Activated CD4-positive, alpha-beta T cell treated with anti-CD3 and anti-CD28 coated beads for 24 hours (primary cell): ENCODE data around the gene MRPL40.
"Not testable (repeated sequence)": the region's sequence is repeated elsewhere in the genome, so short reads cannot be mapped to it uniquely, and the experiment has no call there.

Experiments
- DNase-seq, 2 donors: peaks; one replicate each; pipeline ENCODE4 v3.0.0-alpha.2; 2020; ENCODE audit warnings: low read depth in 2 of 2

MRPL40 gene

DNA sequence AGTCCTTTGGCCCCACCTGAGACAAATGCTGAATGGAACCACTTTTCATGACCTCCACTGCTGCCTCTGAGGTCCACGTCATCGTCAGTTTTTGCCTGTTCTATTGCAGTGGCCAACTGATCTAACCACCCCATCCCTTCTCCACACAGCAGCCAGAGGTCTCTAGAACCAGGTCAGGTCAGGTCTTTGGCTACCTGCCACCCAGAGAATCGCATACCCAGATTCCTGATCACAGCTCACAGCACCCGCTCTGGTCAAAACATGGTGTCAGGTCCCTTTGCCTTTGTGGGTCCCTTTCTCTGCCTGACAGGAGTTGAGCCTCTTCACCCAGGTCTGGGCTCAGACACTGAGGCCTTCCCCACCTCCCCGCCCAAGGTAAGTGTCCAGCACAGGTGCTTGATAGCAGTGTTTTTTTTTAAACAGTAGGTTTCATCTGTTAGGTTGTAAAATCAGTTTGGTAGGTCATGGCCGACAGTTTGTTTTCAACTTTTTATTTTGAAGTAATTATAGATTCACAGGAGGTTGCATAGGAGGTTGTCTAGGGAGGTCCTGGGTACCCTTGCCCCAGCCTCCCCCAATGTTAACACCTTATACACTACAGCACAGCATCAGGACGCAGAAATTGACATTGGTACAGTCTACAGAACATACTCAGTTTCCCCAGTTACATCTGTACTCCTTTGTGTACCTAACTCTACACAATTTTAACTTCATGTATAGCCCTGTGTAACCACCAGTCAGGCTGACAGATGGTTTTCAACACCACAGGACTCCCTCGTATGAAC, 8.3 kb downstream of the MRPL40 start:
- DNase-seq = no peak

DNA sequence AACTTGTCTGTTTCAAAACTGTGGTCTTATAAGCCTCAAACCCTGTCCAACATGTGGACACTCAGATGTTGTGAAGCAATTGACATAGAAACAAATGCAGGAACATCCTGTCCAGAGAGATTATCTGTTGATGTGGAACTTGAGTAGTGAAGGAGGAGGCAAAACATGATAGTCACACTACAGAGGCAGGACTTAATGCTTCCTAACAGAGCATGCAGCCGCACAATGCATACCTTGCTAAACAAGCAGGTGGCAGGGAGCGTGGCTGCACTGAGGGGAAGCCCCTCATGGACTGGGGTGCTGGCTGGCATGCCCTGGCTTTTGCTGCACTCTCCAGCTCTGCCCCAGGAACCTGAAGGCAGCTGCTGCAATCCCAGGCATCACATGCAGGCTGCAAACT, 9.8 kb downstream of the MRPL40 start:
- DNase-seq = no peak

DNA sequence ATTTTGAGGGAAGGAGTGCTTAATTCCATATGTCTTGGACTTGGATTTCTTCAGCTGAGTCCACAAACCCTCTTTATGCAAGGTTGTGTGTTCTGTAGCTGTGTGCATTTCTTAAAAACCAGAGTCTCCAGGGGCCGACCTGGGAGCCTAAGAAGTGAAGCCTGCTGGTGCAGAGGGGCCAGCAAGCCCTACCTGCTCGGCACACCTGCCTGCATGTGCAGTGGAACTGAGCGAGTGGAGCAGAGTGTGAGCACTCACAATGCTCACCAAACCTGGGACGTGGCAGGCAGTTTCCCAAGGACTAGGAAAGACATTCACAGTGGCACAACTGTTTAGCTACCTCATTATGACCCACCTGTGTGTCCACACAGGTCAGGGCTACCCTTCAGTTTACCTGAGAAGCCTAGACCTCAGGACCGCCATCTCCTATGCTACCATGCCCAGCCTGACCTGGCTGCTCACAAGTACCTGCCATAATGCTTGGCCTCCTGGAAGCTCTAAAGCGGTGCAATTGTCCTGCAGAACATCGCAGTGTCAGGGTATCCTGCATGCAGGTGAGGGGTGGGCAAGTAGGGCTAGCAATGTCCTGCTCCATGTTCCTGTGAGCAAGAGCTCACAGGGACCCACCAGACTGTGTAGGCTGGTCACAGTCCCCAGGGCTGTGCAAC, 11.3 kb downstream of the MRPL40 start:
- no peak for DNase-seq

DNA sequence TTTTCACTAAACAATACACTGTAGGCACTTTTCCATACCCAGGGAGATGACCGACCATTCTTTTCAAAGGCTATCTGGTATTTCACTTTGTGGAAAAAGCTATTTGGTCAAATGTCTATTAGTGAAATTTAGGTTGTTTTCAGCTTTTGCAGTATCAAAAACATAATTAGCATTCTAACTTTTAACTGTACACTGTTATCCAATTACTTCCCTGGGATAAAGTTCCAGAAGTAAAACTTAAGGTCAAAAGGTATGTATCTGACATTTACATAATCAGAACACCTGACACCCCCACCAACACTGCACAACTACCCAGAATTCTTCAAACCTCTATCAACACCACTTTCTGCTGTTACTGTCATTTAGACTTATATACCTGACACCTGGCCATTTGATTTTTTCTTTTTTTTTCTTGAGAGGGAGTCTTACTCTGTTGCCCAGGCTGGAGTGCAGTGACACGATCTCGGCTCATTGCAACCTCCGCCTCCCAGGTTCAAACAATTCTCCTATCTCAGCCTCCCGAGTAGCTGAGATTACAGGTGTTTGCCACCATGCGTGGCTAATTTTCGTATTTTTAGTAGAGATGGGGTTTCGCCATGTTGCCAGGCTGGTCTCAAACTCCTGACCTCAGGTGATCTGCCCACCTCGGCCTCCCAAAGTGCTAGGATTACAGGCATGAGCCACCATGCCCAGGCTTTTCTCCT, 13.1 kb downstream of the MRPL40 start:
- not testable (repeated sequence) for DNase-seq

DNA sequence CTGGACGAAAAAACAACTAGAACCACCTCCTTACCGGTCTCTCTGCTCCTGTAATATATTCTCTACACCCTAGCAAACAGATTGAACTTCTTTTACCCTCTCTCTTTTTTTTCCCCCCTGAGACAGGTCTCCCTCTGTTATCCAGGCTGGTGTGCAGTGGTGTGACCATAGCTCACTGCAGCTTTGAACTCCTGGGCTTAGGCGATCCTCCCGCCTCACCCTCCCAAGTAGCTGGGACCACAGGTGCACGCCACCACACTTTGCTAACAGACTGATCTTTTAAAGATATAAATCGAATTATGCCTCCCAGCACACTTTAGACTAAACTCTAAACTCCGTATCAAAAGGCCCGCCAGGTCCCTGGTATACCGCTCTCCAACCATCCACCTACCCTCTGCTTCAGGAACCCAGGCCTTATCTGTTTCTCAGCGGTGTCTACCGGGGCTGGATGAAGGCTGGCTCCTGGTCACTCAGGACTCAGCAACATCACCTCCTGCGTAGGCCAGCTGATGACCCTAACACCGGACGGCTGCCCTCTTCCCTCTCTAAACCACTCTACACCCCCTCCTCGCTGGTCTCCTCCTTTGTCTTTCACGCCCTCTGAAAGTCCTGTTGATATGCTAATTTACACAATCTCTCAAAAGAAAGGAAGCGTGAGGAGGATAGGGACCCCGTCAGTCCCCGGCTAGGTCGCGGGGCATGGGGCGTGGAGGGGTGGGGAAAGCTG, 14.4 kb downstream of the MRPL40 start:
- no peak for DNase-seq

DNA sequence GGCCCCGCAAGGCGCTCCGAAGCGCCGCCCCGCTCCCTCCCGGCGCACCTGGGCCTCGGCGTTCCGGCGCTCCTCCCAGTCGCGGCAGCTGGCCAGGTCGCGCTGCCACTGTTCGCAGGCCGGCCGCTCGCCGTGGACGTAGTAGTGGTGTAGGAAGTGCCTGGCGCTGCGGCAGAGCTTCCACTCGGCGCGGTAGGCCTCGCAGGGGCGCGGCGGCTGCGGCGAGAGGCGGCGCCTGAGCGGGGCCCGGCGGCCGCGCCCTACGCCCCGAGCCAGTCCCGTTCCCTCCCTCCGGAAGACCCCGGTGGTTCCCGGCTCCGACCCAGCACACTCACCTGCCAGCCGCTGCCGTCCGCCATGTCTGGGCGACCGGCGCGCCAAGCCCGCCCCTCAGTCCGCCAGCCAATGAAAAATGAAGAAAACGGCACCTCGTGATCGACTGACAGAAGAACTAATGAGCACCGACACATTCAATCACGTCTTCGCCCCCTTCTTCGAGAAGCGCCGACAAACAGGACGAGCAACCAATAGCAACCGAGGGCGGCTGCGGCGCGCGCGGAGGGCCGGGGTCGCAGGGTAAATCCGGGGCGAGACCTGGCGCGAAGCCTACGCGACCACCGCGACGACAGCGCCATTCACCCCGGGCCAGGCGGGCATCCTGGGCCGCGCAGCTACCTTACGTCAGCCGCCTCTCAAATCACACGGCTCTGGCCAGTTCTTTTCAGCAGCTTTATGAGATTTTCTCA, 15.2 kb downstream of the MRPL40 start, which contains the start of gene C22orf39:
TSS of gene C22orf39 (minus strand) at position 382 of the 746 bp plus-strand sequence. CDS start at position 359, 23 bp downstream.
- DNase-seq = peak; percentile 73 to 76

DNA sequence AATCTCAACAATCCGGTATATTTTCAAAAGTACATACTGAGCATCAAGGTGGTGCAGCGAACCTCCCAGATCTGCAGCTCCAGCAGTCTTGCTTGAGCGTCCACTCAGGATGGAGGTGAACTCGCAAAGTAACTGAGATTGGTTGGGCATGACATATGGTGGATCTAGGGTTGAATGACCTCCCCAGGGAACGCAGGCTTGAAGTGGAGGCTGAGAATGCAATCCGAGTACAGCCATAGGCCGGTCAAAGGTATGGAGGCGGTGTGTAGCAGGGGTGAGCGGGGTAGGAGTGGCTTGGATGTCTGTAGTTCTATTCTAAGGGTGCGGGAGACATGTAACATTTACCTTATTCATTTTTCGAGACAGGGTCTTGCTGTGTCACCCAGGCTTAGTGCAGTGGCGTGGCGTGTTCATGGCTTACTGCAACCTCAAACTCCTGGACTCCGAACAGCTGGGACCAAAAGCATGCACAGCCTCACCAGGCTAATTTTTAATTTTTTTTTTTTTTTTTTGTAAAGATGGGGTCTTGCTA, 15.8 kb downstream of the MRPL40 start:
- DNase-seq = no peak

DNA sequence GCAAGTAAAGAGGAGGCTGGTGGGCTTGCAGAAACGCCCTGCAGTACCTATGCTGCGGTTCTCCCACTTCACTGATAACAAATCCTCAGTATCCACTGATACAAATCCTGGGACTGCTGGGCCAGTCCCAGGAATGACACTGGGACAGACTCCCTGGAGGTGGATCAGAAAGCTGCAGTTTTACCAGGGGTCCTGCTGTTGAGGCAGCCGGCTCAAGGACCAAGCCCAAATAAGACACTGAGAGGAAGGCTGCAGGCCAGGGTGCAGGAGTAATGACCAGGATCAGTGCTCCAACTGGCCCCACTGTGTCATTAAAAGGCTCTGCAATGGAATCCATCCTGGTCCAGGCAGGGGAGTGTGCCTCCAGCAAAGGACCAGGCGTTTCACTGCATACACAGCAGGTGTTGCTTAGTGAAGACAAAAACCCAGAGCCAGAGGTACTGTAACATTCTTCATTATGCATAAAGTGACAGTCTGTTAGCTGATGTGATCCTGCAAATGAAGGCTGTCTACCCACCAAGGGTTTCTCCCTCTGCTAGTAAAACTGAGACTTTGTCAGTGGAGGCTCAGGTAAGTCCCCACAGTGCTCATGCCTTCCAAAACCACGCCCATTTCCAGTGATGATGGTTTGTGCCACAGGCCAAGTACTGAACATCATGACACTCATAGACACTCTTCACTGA, 16.5 kb downstream of the MRPL40 start:
- peak; percentile 33 for DNase-seq

DNA sequence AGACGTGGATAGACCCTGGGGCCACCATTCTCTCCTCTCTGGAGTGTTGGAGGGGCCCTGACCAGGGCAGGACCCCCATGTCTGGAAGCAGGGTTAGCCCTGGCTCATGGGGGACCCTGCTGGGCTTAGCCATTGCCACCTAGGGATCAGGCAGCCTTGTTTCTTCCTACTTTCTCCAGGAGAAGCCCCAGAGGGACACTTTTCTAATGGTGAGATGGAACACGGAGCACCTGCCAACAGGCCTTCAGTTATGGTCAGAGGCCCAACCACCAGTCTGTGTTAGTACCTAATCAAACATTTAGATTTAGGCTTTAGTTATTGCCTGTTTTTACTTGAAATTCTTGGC, 17.1 kb downstream of the MRPL40 start:
- no peak for DNase-seq

DNA sequence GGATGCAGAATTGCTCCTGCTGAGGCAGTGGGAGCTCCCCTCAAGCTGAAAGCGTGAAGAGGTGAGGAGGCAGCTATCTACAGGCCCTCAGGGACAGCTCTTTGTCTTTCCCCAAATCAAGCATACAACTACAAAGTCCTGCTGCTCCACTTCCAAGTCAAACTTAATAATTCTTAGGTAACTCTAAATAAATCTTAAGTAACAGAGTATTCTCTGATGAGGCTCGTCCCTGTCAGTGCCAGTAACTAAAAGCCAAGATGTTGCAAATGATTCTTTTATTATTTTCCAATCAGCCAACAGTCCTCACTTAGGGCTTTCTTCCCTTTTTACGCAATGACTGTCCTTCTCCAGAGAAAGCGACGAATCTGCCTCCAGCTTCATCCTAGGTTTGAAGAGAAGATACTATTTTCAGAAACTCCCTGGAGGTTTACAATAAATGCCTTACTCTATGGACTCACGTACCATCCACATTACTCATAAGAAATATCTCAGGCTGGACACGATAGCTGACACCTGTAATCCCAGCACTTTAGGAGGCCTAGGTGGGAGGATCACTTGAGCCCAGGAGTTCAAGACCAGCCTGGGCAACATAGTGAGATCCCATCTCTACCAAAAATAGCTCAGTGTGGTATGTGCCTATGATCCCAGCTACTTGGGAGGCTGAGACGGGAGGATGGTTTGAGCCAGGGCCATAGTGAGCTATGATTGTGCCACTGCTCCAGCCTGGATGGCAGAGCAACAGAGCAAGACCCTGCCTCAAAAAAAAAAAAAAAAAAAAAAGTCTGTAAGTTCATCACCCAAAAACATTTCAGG, 18.2 kb downstream of the MRPL40 start:
- DNase-seq = no peak

DNA sequence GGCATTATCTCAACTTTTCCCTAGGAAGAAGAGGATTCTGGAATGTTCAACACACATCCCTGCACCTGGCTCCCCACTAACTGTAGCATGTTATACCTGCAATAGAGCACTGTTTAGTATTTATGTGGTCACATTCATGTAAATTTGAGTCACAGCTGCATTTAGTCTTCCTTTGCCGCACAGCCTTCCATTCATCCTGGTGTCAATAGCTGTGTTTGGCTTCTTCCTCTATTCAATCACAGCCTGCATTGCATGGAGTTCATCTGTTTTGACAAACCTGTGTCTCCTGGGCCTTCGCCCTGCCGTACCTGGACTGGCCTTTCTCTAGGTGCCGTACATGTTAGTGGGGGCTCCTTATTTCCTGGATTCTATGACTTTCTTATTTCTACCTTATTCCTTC, 19.2 kb downstream of the MRPL40 start:
- DNase-seq = no peak

DNA sequence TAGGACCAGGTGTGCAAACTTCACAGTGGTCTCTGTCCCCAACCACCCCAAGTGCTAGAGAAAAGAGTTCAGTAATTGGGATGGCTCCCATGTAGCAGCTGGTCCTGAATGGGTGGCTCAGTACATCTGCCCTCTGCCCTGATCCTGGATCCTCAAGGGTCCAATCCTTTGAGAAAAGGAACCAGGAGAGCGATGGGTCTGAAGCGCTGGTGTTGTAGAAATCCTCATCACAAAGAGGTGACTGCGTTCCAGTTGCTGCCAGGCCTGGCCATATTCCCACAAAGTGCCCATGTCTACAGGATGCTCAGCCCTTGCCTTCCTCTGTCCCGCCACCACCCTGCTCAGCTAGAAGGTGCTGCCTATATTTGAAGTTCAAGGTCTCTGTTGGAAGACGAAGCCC, 21.4 kb downstream of the MRPL40 start:
- no peak for DNase-seq

DNA sequence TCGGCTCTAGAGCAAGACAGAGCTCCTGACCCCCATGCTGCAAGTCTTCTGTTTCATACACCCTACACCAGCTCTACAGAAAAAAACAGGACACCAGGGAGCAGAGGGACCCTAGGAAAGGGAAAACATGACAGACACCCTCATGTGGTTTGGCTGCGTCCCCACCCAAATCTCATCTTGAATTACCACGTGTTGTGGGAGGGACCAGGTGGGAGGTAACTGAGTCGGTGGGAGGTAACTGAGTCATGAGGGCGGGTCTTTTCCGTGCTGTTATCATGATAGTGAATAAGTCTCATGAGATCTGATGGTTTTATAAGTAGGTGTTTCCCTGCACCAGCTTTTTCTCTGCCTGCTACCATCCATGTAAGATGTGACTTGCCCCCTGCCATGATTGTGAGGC, 21.8 kb downstream of the MRPL40 start:
- DNase-seq = no peak

DNA sequence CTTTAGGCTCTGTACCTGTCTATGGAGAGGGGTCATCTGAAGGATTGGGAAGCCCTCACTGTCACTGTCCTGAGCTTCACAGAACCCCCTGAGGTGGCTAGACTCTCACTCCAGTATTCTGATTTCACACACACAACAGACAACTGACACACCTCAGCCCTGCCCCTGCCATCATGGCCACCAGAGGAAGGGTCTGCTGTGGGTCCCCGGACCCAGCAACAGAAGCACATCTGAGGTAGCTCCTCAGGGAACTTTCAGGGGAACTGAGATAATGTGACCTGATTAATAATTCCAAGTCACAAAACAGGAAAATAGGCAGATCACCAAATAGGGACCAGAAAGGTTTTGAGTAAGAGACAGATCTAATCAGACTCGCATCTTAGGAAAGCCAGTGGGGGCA, 22.7 kb downstream of the MRPL40 start:
- DNase-seq = no peak

DNA sequence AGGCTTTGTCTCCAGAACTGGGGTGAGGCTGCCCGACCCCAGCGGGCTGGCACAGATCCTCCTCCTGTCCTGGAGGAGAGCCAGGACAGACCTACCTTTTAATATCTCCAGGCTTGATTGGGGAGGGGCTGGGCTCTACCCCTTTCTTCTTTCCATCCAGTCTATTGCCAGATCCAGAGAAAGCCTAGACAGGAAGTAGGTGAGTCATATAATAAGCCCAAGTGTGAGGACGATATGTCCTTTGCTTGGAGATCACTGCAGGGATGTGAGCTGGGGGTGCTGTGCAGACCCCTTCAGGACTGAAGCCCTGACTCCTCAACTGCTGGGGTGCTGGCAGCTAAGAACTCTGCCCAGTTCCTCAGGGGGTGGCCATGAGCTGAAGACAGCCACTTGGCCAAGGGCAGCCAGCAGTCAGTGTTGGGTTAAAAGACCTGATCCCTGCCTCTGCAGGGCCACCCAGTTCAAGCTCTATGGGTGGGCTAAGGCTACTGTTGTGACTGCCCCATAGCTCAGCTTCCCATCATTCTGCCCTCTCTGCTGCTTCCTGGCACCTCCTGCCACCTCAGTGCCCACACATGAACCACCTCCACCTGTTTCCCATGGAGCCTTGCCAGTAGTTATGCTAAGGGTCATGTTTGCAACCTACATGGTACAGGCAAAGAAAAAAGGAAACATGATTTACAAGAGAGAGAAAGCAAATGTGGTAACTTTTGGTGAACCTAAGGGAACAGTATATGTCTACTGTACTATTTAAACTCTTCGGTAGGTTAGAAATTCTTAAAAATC, 23.4 kb downstream of the MRPL40 start:
- DNase-seq = no peak

DNA sequence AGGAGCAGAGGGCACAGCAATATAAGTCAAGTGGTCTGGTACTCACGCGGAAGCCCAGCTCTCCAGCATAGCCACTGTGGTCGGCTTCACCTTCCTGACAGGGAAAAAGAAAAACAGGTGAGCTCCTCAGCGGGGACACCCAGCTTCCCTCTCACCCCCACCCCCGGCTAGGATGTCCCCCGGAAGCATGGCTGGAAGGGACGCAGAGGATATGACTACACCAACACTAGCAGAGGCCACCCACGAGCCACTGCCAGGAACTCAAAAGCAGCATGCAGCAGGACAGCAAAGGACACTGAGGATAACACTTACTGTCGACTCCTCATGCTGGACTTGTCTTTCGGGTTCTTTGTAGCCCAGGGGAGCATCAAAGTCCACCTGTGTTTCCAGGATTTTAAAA, 24.2 kb downstream of the MRPL40 start:
- no peak for DNase-seq

DNA sequence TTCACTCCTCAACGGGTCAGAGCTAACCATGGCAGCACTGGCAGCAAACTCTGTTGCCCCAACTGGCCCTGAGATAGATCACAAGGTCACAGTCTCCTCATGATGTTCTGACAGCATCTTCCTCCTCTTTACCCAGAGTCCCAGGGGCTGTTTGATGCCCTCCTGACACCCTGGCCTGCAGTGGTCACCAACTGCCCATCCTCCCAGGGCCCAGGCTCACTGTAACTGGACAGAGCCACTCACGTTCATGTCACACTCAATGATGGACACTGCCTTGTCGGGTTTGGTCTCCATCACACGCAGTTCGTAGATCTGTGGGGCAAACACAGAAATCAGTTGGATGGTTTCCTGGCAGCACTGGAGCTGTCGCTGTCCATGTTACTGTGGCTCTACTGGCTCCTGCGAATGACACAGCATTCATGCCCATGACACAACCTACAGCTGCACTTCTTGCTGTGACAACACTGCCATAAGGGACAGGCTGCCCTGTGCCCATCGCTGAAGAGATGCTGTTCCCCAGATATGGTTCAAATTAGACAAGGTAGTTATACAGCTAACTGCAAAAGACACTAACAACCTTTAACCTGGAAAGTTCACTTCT, 25.6 kb downstream of the MRPL40 start:
- no peak for DNase-seq

DNA sequence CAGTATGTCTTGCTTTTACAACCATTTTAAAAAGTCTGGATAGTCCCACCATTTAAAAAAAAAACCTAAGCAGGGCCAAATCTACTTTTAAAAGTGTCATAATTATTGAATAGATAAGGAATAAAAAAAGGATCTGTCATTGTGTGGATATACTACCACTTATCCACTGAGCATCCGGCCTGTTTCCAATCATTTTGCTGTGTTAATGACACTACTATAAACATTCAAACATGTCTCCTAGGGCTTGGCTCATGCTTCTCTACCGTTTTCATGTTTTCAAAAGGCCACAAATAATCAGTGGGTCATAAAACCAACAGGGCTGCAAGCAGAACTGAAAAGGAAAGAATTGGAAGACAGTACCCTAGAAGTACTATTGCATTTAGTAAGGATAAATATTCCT, 27.7 kb downstream of the MRPL40 start:
- DNase-seq = no peak

DNA sequence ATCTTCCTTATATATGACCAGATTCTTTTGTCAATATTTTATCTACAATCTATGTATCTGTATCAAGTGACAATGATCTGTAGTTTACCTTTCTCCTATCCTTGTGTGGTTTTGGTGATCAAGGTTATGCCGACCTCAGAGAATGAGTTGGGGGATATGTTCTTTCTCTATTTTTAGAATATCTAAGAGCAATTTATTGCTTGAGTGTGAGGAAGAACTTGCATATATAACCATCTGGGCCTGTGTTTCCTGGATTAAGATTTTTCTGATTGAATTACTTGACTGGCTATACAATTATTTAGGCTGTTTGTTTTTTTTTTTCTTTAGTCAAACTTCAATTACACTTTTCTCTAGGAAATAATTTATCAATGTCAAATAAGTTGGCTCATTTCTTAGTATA, 29.2 kb downstream of the MRPL40 start:
- DNase-seq = no peak
